IgD-negative memory B cell (primary cell): ENCODE measurements around the gene PROSER2. TPM values are rescaled to one million over a fixed set of nuclear protein-coding genes. Genes with fewer than 3 reads are reported as not detected.
A peak's percentile ranks its signal among the peaks of the same experiment; 100 is the strongest.

ENCODE experiments used
- H3K27ac Mint-ChIP-seq, 3 donors: one replicate each; pipeline ENCODE4 v1.8.0; 2020 to 2022; ENCODE audit warnings: mild to moderate bottlenecking in 3 of 3, mixed read lengths in 3 of 3, moderate library complexity in 1 of 3
- H3K27me3 Mint-ChIP-seq: one replicate; pipeline ENCODE4 v1.8.0; 2021; ENCODE audit warnings: mixed read lengths
- H3K36me3 Mint-ChIP-seq: one replicate; pipeline ENCODE4 v1.8.0; 2020; ENCODE audit warnings: mild to moderate bottlenecking, mixed read lengths
- H3K4me1 Mint-ChIP-seq, 3 donors: one replicate each; pipeline ENCODE4 v1.8.0; 2020 to 2022; ENCODE audit warnings: mixed read lengths in 3 of 3, mild to moderate bottlenecking in 1 of 3
- H3K4me3 Mint-ChIP-seq, 4 donors: one replicate each; pipeline ENCODE4 v1.8.0; 2020 to 2022; ENCODE audit warnings: mild to moderate bottlenecking in 4 of 4, mixed read lengths in 4 of 4, moderate library complexity in 3 of 4
- H3K9me3 Mint-ChIP-seq, 3 donors: one replicate each; pipeline ENCODE4 v1.8.0; 2020 to 2021; ENCODE audit warnings: mixed read lengths in 3 of 3, mild to moderate bottlenecking in 1 of 3
- polyA plus RNA-seq: library from polyadenylated mRNA; unstranded; fragments of 300-500 nt; fragmentation: Illumina TruSeq; gene quantifications from one replicate; pipeline ENCODE4 v1.2.3, GENCODE V29; 2021

PROSER2 gene
- polyA plus RNA-seq, 1 donor from 2014 or later: not detected

DNA sequence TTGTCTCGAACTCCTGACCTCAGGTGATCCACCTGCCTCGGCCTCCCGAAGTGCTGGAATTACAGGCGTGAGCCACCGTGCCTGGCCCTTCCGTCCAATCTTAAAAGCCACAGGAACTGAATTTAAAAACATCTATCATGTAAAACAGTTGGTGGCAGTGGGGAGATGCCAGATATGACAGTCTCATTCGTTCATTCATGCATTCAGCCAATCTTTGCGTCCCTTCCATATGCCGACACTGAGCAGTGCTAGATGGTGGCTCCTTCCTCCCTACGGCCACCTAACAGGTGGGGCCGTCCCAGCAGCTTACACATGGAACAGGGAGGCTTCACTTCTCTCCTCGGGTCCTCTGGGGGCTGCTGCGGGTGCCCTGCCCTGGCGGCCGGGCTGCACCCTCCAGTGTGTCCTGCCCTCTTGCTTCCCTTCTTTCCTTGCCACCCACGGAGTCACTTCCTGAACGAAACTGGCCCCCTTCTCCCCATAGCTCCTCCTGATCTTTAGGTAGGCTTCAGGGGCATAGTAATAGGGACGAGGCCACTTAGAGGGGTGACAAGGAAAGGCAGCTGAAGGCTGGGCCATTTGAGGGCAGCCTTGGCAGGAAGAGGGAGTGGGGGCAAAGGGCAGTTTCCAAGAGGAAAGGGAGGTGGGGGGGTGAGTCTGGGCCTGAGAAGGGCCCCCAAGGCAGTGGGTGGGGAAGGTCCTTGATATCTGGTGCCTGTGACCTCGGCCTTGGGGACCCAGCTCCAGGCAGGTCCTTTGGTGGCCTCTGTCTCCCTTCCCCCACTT lies 53.8 kb downstream of the PROSER2 start:
- Mint-ChIP-seq H3K36me3 (no peaks in the 10 kb centered on the region), H3K9me3 (no peaks in the 10 kb centered on the region), H3K4me1 (no peaks in the 10 kb centered on the region), H3K27me3 (peaks cover 7% of the 10 kb centered on the region), H3K27ac (no peak overlapping the region), H3K4me3 (no peak overlapping the region)

DNA sequence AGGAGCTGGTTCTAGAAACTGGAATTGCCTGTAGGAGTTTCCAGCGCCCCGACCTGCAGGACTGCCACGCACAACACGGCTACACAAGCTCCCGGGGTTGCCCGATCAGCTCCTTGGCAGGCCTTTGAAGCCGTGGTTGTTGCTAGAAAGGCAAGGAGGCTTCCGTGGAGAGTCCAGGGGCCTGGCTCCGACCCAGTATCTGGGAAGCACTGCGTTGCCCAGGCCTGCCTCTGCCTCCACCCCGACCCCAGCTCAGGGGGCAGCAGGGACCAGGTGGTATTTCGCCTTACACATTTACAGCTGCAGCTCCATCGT lies 54.4 kb downstream of the PROSER2 start:
- no peak overlapping the region for H3K27ac Mint-ChIP-seq
- H3K27me3 Mint-ChIP-seq: peaks cover 7% of the 10 kb centered on the region

DNA sequence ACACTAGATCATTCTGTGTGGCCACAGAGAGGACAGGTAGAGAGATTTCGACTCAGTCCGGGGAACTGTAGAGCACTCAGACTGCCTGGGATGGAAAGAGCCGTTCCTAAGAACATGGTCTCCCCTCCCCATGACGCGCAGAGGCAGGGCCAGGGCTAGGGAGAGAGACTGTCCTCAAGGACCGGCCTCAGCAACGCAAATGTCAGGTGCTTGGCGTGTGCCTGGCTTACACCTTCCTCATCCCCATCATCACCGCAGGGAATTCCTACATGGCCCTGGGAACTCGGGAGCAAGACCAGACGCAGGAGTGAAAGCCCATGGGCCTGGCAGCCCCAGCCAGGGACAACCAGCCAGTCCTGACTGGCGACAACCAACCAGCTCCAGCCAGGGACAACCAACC lies 55.6 kb downstream of the PROSER2 start:
- Mint-ChIP-seq H3K27me3 (peaks cover 3% of the 10 kb centered on the region), H3K36me3 (no peaks in the 10 kb centered on the region), H3K9me3 (no peaks in the 10 kb centered on the region), H3K4me3 (no peak overlapping the region), H3K4me1 (no peaks in the 10 kb centered on the region), H3K27ac (peak overlapping the region in 1 of 3 donors; percentile 35)

More for the DNA sequence above, 54.4 kb downstream of the PROSER2 start:
- H3K4me3 Mint-ChIP-seq: no peak overlapping the region
- H3K36me3 Mint-ChIP-seq: no peaks in the 10 kb centered on the region
- no peaks in the 10 kb centered on the region for H3K4me1 Mint-ChIP-seq
- no peaks in the 10 kb centered on the region for H3K9me3 Mint-ChIP-seq

GRCh38 chr10:11879387-11880094 lies 56.4 kb downstream of the PROSER2 start:
- H3K27ac Mint-ChIP-seq: no peak overlapping the region
- no peaks in the 10 kb centered on the region for H3K9me3 Mint-ChIP-seq
- no peaks in the 10 kb centered on the region for H3K36me3 Mint-ChIP-seq
- no peak overlapping the region for H3K4me3 Mint-ChIP-seq
- peaks cover 3% of the 10 kb centered on the region for H3K27me3 Mint-ChIP-seq
- no peaks in the 10 kb centered on the region for H3K4me1 Mint-ChIP-seq

GRCh38 chr10:11880151-11881029 lies 57.2 kb downstream of the PROSER2 start:
- H3K9me3 Mint-ChIP-seq: no peaks in the 10 kb centered on the region
- no peaks in the 10 kb centered on the region for H3K4me1 Mint-ChIP-seq
- peaks cover 3% of the 10 kb centered on the region for H3K27me3 Mint-ChIP-seq
- no peaks in the 10 kb centered on the region for H3K36me3 Mint-ChIP-seq
- no peak overlapping the region for H3K27ac Mint-ChIP-seq
- H3K4me3 Mint-ChIP-seq: no peak overlapping the region

DNA sequence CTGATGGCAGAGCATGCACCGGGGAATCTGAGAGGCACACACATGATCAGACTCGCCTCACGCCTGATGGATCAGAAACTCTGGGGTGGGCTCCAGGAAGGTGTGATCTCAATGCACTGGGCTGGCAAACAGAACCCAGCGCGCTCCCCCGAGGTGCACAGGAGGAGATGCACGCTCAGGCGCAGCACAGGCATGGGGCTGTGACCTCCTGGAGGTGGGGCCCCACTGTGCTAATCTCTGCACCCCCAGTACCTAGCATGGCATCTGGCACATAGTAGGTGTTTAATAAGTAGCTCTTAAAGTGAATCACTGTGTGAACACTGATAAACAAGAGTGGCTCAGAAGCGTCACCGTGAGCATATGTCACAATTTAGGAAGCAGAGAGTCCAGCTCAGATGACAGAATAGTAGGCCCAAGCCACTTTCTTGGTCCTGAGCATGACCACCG lies 57.9 kb downstream of the PROSER2 start:
- H3K36me3 Mint-ChIP-seq: no peaks in the 10 kb centered on the region
- no peak overlapping the region for H3K27ac Mint-ChIP-seq
- no peaks in the 10 kb centered on the region for H3K9me3 Mint-ChIP-seq
- peaks cover 3% of the 10 kb centered on the region for H3K27me3 Mint-ChIP-seq
- H3K4me1 Mint-ChIP-seq: no peaks in the 10 kb centered on the region
- H3K4me3 Mint-ChIP-seq: no peak overlapping the region

GRCh38 chr10:11881477-11882417 lies 58.6 kb downstream of the PROSER2 start:
- no peaks in the 10 kb centered on the region for H3K4me1 Mint-ChIP-seq
- no peaks in the 10 kb centered on the region for H3K9me3 Mint-ChIP-seq
- H3K4me3 Mint-ChIP-seq: no peak overlapping the region

GRCh38 chr10:11882646-11883375 lies 59.7 kb downstream of the PROSER2 start:
- Mint-ChIP-seq H3K9me3 (no peaks in the 10 kb centered on the region), H3K27me3 (peaks cover 3% of the 10 kb centered on the region), H3K4me3 (no peak overlapping the region), H3K36me3 (no peaks in the 10 kb centered on the region), H3K4me1 (peaks cover 0 to 2% (median 0%) of the 10 kb centered on the region in 3 donors), H3K27ac (no peak overlapping the region)

More at GRCh38 chr10:11881477-11882417, 58.6 kb downstream of the PROSER2 start:
- no peaks in the 10 kb centered on the region for H3K36me3 Mint-ChIP-seq
- peaks cover 3% of the 10 kb centered on the region for H3K27me3 Mint-ChIP-seq
- H3K27ac Mint-ChIP-seq: no peak overlapping the region

DNA sequence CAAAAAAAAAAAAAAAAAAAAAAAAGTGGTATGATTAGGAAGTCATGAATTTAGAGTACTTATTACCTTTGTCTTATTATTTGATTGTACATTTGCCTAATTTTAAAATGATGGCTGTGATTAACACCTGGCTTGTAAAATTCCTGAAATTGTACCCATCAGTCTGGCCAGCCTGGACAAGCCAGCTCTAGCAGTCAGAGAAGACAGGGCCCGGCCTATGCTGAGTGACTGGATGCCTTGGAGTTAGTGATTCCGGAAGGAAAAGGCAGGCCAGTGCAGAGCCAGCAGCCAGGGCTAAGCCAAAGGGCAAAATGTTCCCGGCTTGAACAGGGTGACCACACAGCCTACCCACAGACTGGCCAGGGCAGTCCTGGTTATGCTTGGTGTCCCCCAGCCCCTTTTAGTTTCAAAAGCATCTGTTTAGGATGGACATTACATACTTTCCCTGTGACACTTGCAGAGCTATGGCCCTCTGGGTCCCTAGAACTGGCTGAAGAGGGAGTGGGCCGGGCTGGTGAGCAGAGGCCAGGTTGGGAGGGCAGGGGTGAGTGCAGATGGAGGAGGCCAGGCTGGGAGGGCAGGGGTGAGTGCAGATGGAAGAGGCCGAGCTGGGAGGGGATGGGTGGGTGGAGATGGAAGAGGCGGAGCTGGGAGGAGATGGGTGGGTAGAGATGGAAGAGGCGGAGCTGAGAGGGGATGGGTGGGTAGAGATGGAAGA lies 61.7 kb downstream of the PROSER2 start:
- Mint-ChIP-seq H3K27me3 (no peaks in the 10 kb centered on the region), H3K4me3 (peak overlapping the region in 1 of 4 donors; percentile 37), H3K36me3 (no peaks in the 10 kb centered on the region), H3K9me3 (no peaks in the 10 kb centered on the region), H3K4me1 (peaks cover 0 to 2% (median 0%) of the 10 kb centered on the region in 3 donors), H3K27ac (no peak overlapping the region)

DNA sequence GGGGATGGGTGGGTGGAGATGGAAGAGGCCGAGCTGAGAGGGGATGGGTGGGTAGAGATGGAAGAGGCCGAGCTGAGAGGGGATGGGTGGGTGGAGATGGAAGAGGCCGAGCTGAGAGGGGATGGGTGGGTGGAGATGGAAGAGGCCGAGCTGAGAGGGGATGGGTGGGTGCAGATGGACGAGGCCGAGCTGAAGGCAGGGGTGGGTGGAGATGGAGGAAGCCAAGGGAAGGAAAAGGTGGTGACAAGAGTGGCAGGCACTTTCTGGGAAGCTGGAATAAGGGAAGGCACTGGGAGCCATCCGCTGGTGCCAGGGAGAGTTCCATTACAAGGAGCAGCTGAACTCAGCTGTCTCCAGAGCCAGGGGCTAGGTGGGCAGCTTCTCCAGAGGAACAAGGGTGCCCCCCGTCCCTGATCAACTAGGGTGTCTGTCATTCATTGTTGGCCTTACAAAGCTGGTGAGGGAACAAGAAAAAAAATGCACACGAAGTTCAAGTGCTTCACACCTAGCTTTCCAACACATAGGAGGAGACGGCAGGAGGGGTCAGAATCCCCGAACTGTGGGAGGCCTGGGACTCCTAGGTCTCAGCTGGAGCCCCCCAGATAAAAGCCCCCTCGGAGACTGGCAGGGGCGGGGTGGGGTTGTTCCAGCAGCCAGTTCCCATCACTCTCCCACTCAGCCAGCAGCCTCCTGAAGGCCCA lies 62.4 kb downstream of the PROSER2 start:
- no peaks in the 10 kb centered on the region for H3K27me3 Mint-ChIP-seq
- no peak overlapping the region for H3K27ac Mint-ChIP-seq
- H3K9me3 Mint-ChIP-seq: no peaks in the 10 kb centered on the region
- peaks cover 0 to 2% (median 0%) of the 10 kb centered on the region in 3 donors for H3K4me1 Mint-ChIP-seq
- H3K4me3 Mint-ChIP-seq: no peak overlapping the region
- no peaks in the 10 kb centered on the region for H3K36me3 Mint-ChIP-seq

DNA sequence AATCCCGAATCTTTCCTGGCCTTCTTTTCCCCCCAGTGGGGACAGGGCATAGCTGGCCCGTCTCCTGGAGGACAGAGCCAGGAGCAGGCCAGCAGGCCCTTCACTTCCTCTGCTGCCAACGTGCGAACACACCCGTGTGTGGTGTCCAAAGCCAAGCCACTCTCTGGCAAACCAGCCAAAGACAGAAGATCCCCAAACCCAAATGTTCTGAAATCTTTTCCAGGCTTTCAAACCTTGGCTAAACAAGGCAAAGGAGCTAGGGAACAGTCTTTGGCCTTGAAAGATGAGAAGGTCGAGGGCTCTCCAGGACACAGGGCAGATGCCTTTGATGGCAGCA lies 63.0 kb downstream of the PROSER2 start:
- Mint-ChIP-seq H3K36me3 (no peaks in the 10 kb centered on the region), H3K27me3 (no peaks in the 10 kb centered on the region), H3K4me3 (no peak overlapping the region), H3K27ac (peak overlapping the region in 1 of 3 donors; percentile 16), H3K4me1 (peaks cover 0 to 2% (median 0%) of the 10 kb centered on the region in 3 donors), H3K9me3 (no peaks in the 10 kb centered on the region)

- no peaks in the 10 kb centered on the region for H3K9me3 Mint-ChIP-seq
- no peak overlapping the region for H3K27ac Mint-ChIP-seq
- H3K4me3 Mint-ChIP-seq: no peak overlapping the region
- peaks cover 0 to 2% (median 0%) of the 10 kb centered on the region in 3 donors for H3K4me1 Mint-ChIP-seq
- H3K27me3 Mint-ChIP-seq: no peaks in the 10 kb centered on the region
- H3K36me3 Mint-ChIP-seq: no peaks in the 10 kb centered on the region
These were observed 63.7 kb downstream of the PROSER2 start for GRCh38 chr10:11886851-11887250.
